ENCODE data around the gene SSTR5.

DNA sequence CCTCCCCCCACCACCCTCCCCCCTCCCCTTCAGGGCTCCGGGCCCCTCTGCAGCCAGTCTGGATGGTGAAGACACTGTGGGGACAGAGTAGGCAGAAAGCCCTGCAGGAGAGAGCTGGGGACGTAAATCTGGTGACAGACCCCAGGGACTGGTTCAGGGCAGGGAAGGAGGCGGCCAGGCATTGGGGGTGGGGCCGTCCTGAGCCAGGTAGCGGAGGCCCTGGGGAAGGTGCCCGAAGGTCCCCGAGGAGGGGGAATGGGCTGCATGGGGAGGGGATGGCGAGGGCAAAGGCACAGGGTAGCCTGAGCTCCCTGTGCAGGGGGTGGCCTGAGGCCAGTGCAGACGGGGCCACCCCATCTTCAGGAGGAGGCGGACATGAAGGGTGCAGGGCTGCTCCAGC, 54.0 kb downstream of the SSTR5 start:
- TF ChIP-seq POLR2A (IDR thresholded peaks at IDR 0.05) (no peak), CTCF (IDR thresholded peaks at IDR 0.05) (no peak)

Data from uterus (tissue), 2 donors.